ENCODE data around the gene PRICKLE2.

The PRICKLE2 gene

GRCh38 chr3:64125561-64125960 is 99.7 kb downstream of the PRICKLE2 start:
- DNase-seq: no peak

- no peak for DNase-seq
These were observed 101.3 kb downstream of the PRICKLE2 start for GRCh38 chr3:64123931-64124330.

DNA sequence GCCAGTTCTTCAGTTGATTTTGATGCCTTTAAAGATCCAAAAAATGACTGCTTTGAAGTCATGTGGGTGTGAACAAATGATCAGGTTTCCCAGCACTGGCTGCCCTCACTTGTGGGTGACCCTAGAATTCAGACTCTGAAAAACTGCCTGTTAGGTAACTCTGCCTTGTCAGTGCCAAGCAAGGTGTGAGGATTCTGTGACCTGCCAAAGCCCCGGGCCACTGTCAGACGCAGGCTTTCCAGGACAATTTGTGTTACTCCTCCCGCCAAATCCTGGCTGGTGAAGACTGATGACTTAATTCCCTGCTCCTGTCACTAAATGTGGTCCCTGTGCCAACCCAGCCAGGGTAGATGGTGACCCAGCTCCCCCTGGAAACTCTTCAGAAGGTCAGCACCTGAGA is 102.8 kb downstream of the PRICKLE2 start:
- no peak for DNase-seq

DNA sequence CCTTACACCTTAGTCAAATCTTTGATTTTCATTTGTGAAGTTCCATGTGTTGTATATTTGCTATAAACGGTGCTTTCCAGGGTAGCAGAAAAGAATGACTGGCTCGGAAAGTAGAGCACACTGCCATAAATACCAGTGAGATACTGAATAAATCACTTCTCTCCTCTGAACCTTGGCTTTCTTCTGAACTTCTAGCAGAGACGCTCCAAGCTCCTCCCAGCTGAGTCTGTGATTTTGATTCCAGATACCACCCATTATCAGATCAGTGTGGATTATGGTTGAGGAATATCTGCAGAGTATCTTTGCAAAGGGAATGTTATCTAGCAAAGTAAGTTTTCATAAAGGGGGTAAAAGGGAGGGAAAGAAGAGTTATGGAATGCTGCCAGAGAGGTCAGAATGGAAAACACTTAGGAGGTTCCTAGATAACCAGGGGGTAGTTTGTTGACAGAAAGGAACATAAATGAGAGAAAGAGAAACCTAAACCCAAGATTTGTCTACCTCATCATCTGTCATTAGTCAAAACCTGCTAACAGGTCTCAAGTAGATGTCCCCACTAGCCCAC is 103.4 kb downstream of the PRICKLE2 start:
- DNase-seq: no peak

GRCh38 chr3:64120876-64121275 is 104.4 kb downstream of the PRICKLE2 start:
- DNase-seq: no peak

DNA sequence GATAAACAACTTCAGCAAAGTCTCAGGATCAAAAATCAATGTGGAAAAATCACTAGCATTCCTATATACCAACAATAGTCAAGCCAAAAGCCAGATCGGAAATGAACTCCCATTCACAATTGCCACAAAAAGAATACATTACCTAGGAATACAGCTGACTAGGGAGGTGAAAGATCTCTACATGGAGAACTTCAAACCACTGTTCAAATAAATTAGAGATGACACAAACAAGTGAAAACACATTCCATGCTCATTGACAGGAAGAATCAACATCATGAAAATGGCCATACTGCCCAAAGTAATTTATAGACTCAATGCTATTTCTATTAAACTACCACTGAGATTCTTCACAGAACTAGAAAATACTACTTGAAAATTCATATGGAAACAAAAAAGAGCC is 107.8 kb downstream of the PRICKLE2 start:
- DNase-seq: no peak

GRCh38 chr3:64114651-64115050 is 110.6 kb downstream of the PRICKLE2 start:
- no peak for DNase-seq

DNA sequence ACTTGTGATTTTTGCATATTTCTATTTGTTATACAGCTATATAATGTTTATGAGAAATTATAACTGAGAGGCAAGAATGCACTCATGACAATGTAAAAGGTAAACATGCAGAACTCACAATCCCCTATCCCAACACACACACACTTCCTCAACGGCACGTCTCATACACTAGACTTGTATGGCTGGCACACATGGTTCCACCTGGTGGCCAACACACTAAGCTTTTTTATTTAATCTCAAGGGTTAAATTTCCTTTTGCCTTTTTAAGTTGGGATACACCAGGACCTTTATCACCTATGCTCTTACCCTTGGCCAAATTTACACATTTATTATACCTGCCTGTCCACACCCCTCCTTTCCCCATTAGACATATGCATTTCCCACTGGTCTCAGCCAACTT is 113.4 kb downstream of the PRICKLE2 start:
- no peak for DNase-seq

- DNase-seq: no peak
These were observed 114.2 kb downstream of the PRICKLE2 start for GRCh38 chr3:64111083-64111482.

GRCh38 chr3:64110071-64110470 is 115.2 kb downstream of the PRICKLE2 start:
- no peak for DNase-seq

GRCh38 chr3:64109438-64109837 is 115.8 kb downstream of the PRICKLE2 start:
- DNase-seq: no peak

DNA sequence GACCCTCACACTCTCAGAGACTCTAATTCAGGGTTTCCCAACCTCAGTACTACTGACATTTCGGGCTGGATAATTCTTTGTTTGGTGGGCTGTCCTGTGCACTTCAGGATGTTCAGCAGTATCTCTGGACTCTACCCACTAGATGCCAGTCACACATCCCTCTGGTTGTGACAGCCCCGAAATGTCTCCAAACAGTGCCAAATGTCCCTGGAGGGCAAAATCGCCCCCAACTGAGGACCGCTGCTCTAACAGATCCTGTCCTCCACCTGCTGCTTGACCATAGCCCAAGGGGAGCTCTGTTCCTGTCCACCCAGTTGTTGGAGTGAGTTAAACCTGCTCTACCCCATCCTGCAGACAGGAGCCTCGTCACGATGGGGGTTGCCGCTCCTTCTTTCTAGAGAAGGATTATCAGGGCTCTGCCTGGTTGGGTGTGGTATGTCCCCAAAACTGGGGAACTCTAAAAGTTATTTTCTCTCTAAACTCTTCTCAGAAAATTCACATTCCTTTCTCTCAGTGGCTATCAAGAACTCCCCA is 116.4 kb downstream of the PRICKLE2 start:
- no peak for DNase-seq

- no peak for DNase-seq
These were observed 117.0 kb downstream of the PRICKLE2 start for GRCh38 chr3:64108231-64108630.

DNA sequence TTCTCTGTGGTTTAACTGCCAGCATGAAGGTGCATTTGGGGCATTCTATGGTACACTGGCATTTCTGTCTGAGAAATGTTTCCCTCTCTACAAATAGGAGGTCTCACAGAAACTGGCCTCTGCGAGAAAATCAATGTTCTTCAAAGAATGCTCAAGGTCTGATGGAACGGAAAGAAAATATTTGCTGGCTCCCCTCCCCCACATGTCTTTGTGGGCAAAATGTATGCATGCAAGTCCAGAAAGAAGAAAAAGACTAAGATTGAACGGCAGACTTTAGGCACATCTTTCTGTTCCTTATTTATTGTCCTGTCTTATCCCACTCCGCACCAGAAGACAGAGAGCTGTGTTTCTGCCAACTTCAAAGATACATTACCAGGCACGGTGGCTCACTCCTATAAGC is 118.1 kb downstream of the PRICKLE2 start:
- DNase-seq: no peak

GRCh38 chr3:64105816-64106215 is 119.5 kb downstream of the PRICKLE2 start:
- DNase-seq: no peak

DNA sequence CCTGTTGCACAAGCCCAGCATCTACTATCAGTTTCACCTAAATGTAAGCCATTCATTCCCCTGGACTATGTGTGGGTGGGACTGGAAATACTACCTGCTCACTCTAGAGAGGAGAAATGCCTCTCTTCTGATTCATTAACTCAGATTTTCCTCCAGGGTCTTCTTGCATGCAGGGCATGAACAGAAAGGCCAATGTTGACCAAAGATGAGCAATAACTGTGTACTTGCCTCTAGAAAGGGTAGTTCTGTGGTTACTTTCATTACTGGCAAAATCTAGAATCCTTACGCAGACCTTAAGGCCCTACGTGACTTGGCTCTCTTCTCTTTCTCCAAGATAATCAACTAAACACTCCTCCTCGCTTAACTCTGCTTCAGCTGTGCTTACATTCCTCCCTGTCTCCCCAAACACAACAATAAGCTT is 120.6 kb downstream of the PRICKLE2 start:
- no peak for DNase-seq

DNA sequence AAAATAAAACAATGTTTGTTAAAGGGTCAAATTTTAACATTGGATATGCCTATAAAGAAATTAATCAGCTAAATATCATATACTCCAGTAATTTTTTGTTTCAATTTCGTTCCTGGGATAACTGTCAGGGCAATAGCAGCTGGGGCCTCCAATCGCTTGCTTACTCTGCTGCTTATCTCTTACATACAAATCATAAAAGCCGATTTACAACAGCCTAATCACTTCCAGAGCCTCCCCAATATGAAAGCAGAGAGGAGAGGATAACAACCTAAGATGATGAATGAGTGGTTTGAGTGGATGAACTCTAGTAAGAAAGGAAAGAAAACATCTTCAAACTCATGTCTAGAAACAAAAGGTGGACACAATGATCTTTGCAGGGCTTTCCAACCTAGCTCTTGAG is 121.3 kb downstream of the PRICKLE2 start:
- DNase-seq: no peak

GRCh38 chr3:64103131-64103530 is 122.1 kb downstream of the PRICKLE2 start:
- no peak for DNase-seq

GRCh38 chr3:64102147-64102546 is 123.1 kb downstream of the PRICKLE2 start:
- DNase-seq: no peak

- no peak for DNase-seq
These were observed 126.0 kb downstream of the PRICKLE2 start for GRCh38 chr3:64099316-64099715.

- no peak for DNase-seq
These were observed 126.6 kb downstream of the PRICKLE2 start for GRCh38 chr3:64098670-64099069.

GRCh38 chr3:64097920-64098319 is 127.3 kb downstream of the PRICKLE2 start:
- no peak for DNase-seq

DNA sequence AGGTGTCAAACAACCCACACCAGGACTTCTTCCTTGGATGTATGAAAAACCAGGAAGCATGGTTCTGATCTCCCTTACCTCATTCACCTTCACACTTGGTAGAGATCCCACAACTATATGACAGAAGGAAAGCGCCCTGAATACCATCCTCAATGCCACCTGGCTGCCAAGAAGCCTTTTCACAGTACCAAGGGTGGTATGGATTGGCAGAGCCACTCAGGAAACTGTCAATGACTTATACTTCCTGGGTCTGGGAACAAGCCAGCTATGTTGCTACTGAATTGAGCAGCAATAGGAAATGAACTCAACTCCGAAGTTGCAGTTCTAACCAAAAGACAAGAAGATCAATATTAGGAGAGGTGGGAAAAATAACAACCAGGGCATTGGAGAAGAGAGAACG is 129.5 kb downstream of the PRICKLE2 start:
- no peak for DNase-seq

- no peak for DNase-seq
These were observed 130.6 kb downstream of the PRICKLE2 start for GRCh38 chr3:64094713-64095079.

Measured in SHP77 treated with DMSO at 0.1 percent for 48 hours (cell line).